HAP-1 (cell line): Measurements from ENCODE around the gene OSBPL10.
"Not testable (repeated sequence)": the region's sequence is repeated elsewhere in the genome, so short reads cannot be mapped to it uniquely, and the experiment has no call there.

Source experiments
- DNase-seq, 2 experiments: peaks; one replicate each; pipeline ENCODE4 v3.0.0-alpha.2; 2016 to 2020; ENCODE audit warnings: low spot score in 2 of 2
- H3K27me3 ChIP-seq: fragments of 250-450 bp; sonication (Bioruptor Pico); 2 replicates; pipeline ENCODE4 v1.5.1; 2020; ENCODE audit warnings: low read depth, mild to moderate bottlenecking, moderate library complexity
- H3K36me3 ChIP-seq: fragments of 250-450 bp; sonication (Bioruptor Pico); replicated peaks from 2 replicates; pipeline ENCODE4 v1.5.1; 2020; ENCODE audit warnings: mild to moderate bottlenecking
- H3K4me1 ChIP-seq: fragments of 250-450 bp; sonication (Bioruptor Pico); 2 replicates; pipeline ENCODE4 v1.5.1; 2020; ENCODE audit warnings: mild to moderate bottlenecking
- H3K4me3 ChIP-seq: fragments of 250-450 bp; sonication (Bioruptor Pico); 2 replicates; pipeline ENCODE4 v1.5.1; 2020; ENCODE audit warnings: mild to moderate bottlenecking, moderate library complexity
- H3K9me3 ChIP-seq: fragments of 250-450 bp; sonication (Bioruptor Pico); 2 replicates; pipeline ENCODE4 v1.5.1; 2020; ENCODE audit warnings: mild to moderate bottlenecking, moderate library complexity
- in situ Hi-C: fragments of 300-500 bp; cut with MboI; formaldehyde crosslinking; loops from 3 replicates; pipeline ENCODE4 v1.14.3; 2020; ENCODE audit warnings: low sequenced_read_pairs, inconsistent platforms, mixed read lengths

Gene OSBPL10

GRCh38 chr3:31689523-31689922, 291.5 kb downstream of the OSBPL10 start:
- H3K9me3 ChIP-seq, H3K4me1 ChIP-seq, H3K36me3 ChIP-seq, H3K4me3 ChIP-seq, H3K27me3 ChIP-seq, in situ Hi-C loops, DNase-seq: not testable (repeated sequence)

GRCh38 chr3:31688984-31689383, 292.1 kb downstream of the OSBPL10 start:
- H3K4me3 ChIP-seq: no peak overlapping the region
- H3K4me1 ChIP-seq: no peaks in the 10 kb centered on the region
- H3K27me3 ChIP-seq: no peaks in the 10 kb centered on the region
- in situ Hi-C loops: no loop called here
- DNase-seq: no peak
- H3K9me3 ChIP-seq: no peaks in the 10 kb centered on the region
- no peaks in the 10 kb centered on the region; the same call in 1 of the 2 replicates for H3K36me3 ChIP-seq

DNA sequence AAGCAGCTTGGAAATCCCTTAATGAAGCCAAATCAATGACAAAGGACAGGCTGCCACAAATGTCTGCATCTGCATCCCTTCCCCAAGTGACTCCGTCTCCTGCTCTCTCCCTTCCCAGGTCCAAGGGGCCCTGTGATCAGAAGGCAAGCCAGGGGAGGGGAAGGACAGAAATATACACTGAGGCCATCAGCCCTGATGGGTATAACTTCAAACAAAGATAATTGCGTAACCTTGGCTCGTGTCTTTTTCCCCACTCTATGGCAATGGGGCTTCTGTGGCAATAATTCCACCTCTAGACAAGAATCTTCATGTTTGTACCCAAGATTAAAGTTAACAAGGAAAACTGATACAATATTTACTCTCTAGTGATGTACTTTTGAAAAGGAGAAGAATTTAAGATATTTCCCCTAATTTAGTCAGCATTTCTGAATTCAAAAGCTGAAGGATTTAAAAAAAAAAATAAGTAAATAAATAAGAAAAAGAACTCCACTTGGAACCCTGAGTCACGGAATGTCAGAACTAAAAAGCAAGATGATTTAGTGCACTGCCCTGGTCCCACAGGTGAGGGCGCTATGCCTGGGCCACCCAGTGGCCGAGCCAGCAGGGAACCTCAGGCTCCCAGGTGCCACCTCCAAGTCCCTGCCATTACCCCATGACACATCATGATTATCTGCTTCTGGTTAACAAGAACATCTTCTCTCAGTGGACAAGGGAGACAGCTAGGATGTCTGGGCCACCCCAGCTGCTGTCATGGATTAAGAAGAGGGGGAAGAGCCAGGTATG, 293.9 kb downstream of the OSBPL10 start:
- in situ Hi-C loops: no loop called here
- H3K36me3 ChIP-seq: no peaks in the 10 kb centered on the region; the same call in 1 of the 2 replicates
- no peak overlapping the region for H3K4me3 ChIP-seq
- H3K27me3 ChIP-seq: no peaks in the 10 kb centered on the region
- DNase-seq: no peak
- no peaks in the 10 kb centered on the region for H3K9me3 ChIP-seq
- H3K4me1 ChIP-seq: peaks cover 12% of the 10 kb centered on the region

DNA sequence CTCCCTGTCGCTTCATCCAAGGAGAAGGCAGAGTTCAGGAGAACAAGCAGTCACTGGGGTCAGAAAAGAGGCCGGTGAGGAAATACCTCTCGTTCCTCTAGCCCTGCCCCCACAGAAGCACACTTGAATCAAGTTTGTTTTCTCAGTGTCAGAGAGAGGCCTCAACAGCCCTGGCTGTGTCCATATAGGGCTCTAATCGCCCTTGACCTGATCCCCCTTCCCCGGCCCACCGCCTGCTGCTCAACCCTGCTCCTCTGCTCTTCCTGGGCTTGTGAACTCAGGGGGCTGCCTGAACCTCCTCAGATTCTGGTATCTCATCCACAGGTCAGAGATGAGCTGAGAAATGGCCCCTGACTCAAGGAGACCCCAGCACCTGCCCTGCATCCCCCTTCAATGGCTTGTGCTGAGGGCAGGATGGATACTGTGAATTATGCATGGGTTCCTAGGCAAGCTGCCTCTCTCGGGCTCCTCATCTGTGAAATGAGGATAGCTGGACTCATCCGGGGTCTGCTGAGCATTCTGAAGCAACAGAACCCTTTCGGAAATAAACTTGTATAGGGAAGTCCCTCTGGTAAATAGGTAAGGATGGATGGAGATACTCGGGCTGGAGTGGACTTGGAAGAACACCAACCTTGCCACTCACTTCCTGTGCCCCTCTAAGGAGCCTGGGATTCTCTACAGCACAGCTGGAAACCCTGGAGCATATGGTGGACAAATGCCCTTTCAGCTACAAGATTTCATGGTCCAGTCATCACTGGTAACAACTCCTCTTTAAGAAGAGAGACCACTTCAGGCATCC, 300.8 kb downstream of the OSBPL10 start:
- no peaks in the 10 kb centered on the region; the same call in 1 of the 2 replicates for H3K36me3 ChIP-seq
- no peaks in the 10 kb centered on the region for H3K27me3 ChIP-seq
- DNase-seq: no peak
- in situ Hi-C loops: no loop called here
- H3K4me3 ChIP-seq: no peak overlapping the region
- peaks cover 17% of the 10 kb centered on the region for H3K4me1 ChIP-seq
- no peaks in the 10 kb centered on the region for H3K9me3 ChIP-seq

GRCh38 chr3:31676556-31676955, 304.5 kb downstream of the OSBPL10 start:
- H3K4me3 ChIP-seq: no peak overlapping the region
- H3K36me3 ChIP-seq: no peaks in the 10 kb centered on the region
- no peaks in the 10 kb centered on the region for H3K9me3 ChIP-seq
- no peak for DNase-seq
- H3K27me3 ChIP-seq: no peaks in the 10 kb centered on the region
- in situ Hi-C loops: no loop called here
- peaks cover 4% of the 10 kb centered on the region; the same call in 1 of the 2 replicates for H3K4me1 ChIP-seq

GRCh38 chr3:31673950-31674349, 307.1 kb downstream of the OSBPL10 start:
- H3K36me3 ChIP-seq: no peaks in the 10 kb centered on the region
- in situ Hi-C loops: no loop called here
- no peak overlapping the region for H3K4me3 ChIP-seq

DNA sequence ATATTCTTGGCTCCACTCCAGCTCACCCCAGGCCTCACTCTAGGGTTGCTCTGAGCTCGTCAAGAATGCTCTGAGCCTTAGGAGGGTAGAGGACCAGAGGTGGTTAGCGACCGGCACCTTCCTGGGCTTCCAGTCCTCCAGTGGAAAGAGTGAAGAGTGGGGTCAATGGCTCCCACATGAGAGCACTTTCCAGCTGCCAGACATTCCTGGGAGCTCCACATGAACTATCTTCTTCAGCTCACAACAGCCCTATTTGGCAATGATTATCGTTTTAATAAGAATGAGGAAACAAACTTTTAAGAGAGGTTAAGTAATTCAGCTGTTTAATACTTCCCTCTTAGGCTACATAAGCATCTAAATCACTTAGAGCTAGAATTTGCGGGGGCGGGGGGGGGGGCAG, 309.1 kb downstream of the OSBPL10 start:
- no peaks in the 10 kb centered on the region for H3K9me3 ChIP-seq
- H3K4me3 ChIP-seq: no peak overlapping the region
- no peaks in the 10 kb centered on the region for H3K27me3 ChIP-seq
- H3K4me1 ChIP-seq: no peaks in the 10 kb centered on the region
- no peak for DNase-seq
- in situ Hi-C loops: no loop called here
- no peaks in the 10 kb centered on the region for H3K36me3 ChIP-seq

More at GRCh38 chr3:31673950-31674349, 307.1 kb downstream of the OSBPL10 start:
- H3K9me3 ChIP-seq: no peaks in the 10 kb centered on the region
- peaks cover 4% of the 10 kb centered on the region; the same call in 1 of the 2 replicates for H3K4me1 ChIP-seq
- H3K27me3 ChIP-seq: no peaks in the 10 kb centered on the region
- no peak for DNase-seq

DNA sequence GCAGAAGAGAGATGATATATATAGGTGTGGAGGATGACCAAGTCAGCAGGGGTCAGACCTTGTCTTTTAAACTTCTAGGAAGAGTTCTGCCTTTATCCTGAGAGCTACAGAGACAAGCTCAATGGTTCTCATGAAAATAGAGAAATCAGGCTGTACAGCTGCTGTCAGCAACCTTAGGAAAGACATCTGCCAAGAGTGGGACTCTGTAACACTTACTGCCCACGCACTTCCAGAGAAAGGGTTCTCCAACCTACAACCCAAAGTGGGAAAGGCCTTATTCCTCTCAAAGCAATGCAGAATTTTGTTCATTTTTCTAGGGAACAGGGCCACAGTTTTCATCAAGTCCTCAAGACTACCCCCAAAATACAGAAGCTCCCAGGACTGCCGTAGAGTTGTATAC, 309.6 kb downstream of the OSBPL10 start:
- Histone ChIP-seq H3K4me3 (no peak overlapping the region), H3K36me3 (no peaks in the 10 kb centered on the region), H3K9me3 (no peaks in the 10 kb centered on the region), H3K4me1 (no peaks in the 10 kb centered on the region), H3K27me3 (no peaks in the 10 kb centered on the region)
- in situ Hi-C loops: no loop called here
- no peak for DNase-seq

DNA sequence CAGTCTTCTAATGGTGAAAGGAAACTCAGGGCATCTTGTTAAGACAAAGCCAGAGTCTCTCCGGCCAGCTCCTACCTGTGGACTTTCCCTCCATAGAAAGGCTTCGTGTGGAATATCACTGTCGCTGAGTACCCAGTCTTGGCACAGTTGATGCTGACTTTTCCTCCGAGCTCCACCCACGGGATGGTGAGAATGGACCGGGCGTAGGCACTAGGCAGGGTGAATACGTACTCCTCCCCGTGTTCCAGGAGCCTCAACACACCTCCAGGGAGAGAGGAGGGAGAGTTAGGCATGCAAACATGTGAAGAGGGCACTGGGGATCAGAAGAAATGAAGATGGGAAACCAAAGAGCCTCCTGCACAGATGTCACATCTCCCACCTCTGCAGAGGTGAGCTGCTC, 310.3 kb downstream of the OSBPL10 start:
- H3K9me3 ChIP-seq: no peaks in the 10 kb centered on the region
- no peaks in the 10 kb centered on the region for H3K27me3 ChIP-seq
- no peaks in the 10 kb centered on the region for H3K4me1 ChIP-seq
- H3K4me3 ChIP-seq: no peak overlapping the region
- no peaks in the 10 kb centered on the region for H3K36me3 ChIP-seq
- DNase-seq: no peak
- in situ Hi-C loops: no loop called here

GRCh38 chr3:31670136-31670535, 310.9 kb downstream of the OSBPL10 start:
- H3K36me3 ChIP-seq: no peaks in the 10 kb centered on the region

GRCh38 chr3:31668242-31668641, 312.8 kb downstream of the OSBPL10 start:
- no peaks in the 10 kb centered on the region for H3K4me1 ChIP-seq
- no peak for DNase-seq
- H3K36me3 ChIP-seq: no peaks in the 10 kb centered on the region

More at GRCh38 chr3:31670136-31670535, 310.9 kb downstream of the OSBPL10 start:
- in situ Hi-C loops: no loop called here
- H3K4me3 ChIP-seq: no peak overlapping the region
- no peaks in the 10 kb centered on the region for H3K27me3 ChIP-seq
- H3K9me3 ChIP-seq: no peaks in the 10 kb centered on the region
- DNase-seq: no peak
- H3K4me1 ChIP-seq: no peaks in the 10 kb centered on the region

GRCh38 chr3:31667582-31667981, 313.5 kb downstream of the OSBPL10 start:
- in situ Hi-C loops: no loop called here
- H3K36me3 ChIP-seq: no peaks in the 10 kb centered on the region
- no peaks in the 10 kb centered on the region for H3K4me1 ChIP-seq
- H3K9me3 ChIP-seq: no peaks in the 10 kb centered on the region
- no peak for DNase-seq
- H3K4me3 ChIP-seq: no peak overlapping the region
- H3K27me3 ChIP-seq: no peaks in the 10 kb centered on the region

More at GRCh38 chr3:31668242-31668641, 312.8 kb downstream of the OSBPL10 start:
- Histone ChIP-seq H3K27me3 (no peaks in the 10 kb centered on the region), H3K9me3 (no peaks in the 10 kb centered on the region), H3K4me3 (no peak overlapping the region)
- in situ Hi-C loops: no loop called here

DNA sequence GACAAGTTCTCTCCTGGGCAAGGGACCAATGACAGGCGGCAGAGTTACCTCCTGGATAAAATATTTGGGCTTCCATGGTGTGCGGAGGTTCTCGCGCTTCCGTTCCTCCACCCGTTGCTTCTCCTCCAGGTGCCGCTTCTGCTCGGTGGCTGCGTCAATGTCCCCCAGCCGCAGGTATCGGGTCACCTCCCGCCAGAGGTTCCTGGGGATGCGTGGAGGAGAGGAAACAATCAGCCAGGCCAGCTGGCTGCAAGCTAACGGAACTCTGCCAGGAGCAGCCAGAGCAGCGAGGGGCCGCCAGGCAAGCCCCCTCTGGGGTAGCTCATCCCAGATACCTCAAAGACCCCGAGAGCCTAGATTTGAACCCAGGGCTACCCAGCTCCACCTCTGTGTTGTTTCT, 317.0 kb downstream of the OSBPL10 start:
- in situ Hi-C loops: no loop called here
- Histone ChIP-seq H3K27me3 (no peaks in the 10 kb centered on the region), H3K36me3 (peaks cover 3% of the 10 kb centered on the region; the same call in 1 of the 2 replicates), H3K4me3 (no peak overlapping the region), H3K4me1 (peaks cover 10% of the 10 kb centered on the region), H3K9me3 (no peaks in the 10 kb centered on the region)
- no peak for DNase-seq
